ENCODE measurements around the gene CACNA1G. TPM values are rescaled to one million over a fixed set of nuclear protein-coding genes. Genes with fewer than 3 reads are reported as not detected.

The CACNA1G gene
- total and polyA plus RNA-seq, 4 donors, result under 0.01 to 0.14 (median 0.01) TPM; not detected in 1

DNA sequence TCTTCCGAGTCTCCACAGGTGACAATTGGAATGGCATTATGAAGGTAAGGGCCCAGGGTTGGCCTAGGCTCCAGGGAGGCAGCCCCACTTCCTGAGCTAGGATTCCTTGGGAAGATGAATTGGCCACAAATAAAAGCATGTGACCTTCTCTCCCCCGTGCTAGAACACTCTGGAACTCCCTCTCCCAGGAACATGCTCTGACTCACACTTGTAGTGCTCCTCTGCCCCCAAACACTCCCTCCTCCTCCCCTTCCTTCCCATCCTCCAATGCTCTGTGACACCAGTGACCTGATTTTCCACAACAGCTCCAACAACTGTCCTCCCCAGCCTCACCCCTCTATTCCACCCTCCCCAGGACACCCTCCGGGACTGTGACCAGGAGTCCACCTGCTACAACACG, 57.8 kb downstream of the CACNA1G start:
- no peaks in the 10 kb centered on the region for H3K27me3 ChIP-seq (ENCODE audit: control insufficient read depth in 4 of 4, insufficient read depth in 4 of 4, low read length in 3 of 4)
- TF ChIP-seq, protein P1, sequence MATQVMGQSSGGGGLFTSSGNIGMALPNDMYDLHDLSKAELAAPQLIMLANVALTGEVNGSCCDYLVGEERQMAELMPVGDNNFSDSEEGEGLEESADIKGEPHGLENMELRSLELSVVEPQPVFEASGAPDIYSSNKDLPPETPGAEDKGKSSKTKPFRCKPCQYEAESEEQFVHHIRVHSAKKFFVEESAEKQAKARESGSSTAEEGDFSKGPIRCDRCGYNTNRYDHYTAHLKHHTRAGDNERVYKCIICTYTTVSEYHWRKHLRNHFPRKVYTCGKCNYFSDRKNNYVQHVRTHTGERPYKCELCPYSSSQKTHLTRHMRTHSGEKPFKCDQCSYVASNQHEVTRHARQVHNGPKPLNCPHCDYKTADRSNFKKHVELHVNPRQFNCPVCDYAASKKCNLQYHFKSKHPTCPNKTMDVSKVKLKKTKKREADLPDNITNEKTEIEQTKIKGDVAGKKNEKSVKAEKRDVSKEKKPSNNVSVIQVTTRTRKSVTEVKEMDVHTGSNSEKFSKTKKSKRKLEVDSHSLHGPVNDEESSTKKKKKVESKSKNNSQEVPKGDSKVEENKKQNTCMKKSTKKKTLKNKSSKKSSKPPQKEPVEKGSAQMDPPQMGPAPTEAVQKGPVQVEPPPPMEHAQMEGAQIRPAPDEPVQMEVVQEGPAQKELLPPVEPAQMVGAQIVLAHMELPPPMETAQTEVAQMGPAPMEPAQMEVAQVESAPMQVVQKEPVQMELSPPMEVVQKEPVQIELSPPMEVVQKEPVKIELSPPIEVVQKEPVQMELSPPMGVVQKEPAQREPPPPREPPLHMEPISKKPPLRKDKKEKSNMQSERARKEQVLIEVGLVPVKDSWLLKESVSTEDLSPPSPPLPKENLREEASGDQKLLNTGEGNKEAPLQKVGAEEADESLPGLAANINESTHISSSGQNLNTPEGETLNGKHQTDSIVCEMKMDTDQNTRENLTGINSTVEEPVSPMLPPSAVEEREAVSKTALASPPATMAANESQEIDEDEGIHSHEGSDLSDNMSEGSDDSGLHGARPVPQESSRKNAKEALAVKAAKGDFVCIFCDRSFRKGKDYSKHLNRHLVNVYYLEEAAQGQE (IDR thresholded peaks at IDR 0.05), result no peak
- TF ChIP-seq, protein P2, sequence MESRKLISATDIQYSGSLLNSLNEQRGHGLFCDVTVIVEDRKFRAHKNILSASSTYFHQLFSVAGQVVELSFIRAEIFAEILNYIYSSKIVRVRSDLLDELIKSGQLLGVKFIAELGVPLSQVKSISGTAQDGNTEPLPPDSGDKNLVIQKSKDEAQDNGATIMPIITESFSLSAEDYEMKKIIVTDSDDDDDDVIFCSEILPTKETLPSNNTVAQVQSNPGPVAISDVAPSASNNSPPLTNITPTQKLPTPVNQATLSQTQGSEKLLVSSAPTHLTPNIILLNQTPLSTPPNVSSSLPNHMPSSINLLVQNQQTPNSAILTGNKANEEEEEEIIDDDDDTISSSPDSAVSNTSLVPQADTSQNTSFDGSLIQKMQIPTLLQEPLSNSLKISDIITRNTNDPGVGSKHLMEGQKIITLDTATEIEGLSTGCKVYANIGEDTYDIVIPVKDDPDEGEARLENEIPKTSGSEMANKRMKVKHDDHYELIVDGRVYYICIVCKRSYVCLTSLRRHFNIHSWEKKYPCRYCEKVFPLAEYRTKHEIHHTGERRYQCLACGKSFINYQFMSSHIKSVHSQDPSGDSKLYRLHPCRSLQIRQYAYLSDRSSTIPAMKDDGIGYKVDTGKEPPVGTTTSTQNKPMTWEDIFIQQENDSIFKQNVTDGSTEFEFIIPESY (IDR thresholded peaks at IDR 0.05), result no peak
- TF ChIP-seq HNF4G (IDR thresholded peaks at IDR 0.05), result no peak
- TF ChIP-seq, protein P3, sequence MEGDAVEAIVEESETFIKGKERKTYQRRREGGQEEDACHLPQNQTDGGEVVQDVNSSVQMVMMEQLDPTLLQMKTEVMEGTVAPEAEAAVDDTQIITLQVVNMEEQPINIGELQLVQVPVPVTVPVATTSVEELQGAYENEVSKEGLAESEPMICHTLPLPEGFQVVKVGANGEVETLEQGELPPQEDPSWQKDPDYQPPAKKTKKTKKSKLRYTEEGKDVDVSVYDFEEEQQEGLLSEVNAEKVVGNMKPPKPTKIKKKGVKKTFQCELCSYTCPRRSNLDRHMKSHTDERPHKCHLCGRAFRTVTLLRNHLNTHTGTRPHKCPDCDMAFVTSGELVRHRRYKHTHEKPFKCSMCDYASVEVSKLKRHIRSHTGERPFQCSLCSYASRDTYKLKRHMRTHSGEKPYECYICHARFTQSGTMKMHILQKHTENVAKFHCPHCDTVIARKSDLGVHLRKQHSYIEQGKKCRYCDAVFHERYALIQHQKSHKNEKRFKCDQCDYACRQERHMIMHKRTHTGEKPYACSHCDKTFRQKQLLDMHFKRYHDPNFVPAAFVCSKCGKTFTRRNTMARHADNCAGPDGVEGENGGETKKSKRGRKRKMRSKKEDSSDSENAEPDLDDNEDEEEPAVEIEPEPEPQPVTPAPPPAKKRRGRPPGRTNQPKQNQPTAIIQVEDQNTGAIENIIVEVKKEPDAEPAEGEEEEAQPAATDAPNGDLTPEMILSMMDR (IDR thresholded peaks at IDR 0.05; ENCODE audit: low read depth, low read length, missing input control), result no peak
- no peak for TF ChIP-seq JUND (IDR thresholded peaks at IDR 0.05)
- no peak for TF ChIP-seq FOXA1 (IDR thresholded peaks at IDR 0.05)
- TF ChIP-seq, protein P4, sequence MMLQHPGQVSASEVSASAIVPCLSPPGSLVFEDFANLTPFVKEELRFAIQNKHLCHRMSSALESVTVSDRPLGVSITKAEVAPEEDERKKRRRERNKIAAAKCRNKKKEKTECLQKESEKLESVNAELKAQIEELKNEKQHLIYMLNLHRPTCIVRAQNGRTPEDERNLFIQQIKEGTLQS (IDR thresholded peaks at IDR 0.05), result no peak
- H3K27ac ChIP-seq (ENCODE audit: low read depth in 1 of 2, low read length in 2 of 2), result no peak overlapping the region
- H3K4me3 ChIP-seq (ENCODE audit: low read depth in 1 of 3, low read length in 3 of 3), result no peak overlapping the region
- H3K4me1 ChIP-seq (ENCODE audit: control insufficient read depth in 4 of 4, insufficient read depth in 4 of 4, low read length in 3 of 4), result no peaks in the 10 kb centered on the region
- no peaks in the 10 kb centered on the region for H3K9me3 ChIP-seq (ENCODE audit: control insufficient read depth in 4 of 4, low read length in 3 of 4)
- 84% methylated on average over 4 of the region's 4 CpGs for WGBS
- no peak for DNase-seq (ENCODE audit: low spot score)
- H3K36me3 ChIP-seq (ENCODE audit: control insufficient read depth in 4 of 4, insufficient read depth in 3 of 4, low read depth in 1 of 4, low read length in 3 of 4), result no peaks in the 10 kb centered on the region
- no peak overlapping the region for H3K9ac ChIP-seq (ENCODE audit: low read depth in 1 of 2, low read length in 2 of 2)

DNA sequence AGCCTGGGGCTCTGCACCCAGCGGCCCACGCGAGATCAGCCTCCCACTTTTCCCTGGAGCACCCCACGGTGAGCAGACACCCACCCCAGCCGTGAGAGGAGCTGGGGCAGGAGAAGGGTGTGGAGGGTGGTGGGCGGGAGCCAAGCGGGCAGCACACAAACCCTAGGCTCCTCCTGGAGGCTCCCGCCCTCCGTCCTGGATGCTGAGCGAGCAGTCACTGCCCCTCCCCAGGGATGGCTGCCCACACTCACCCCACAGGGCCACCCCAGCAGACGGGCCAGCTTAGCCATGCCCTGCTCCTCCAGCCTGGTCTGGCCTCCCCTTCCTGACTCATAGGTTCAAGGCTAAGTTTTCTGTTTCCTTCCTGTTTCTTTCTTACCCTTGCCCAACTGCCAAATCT, 58.4 kb downstream of the CACNA1G start:
- no peak overlapping the region for H3K9ac ChIP-seq (ENCODE audit: low read depth in 1 of 2, low read length in 2 of 2)
- DNase-seq (ENCODE audit: low spot score), result no peak
- no peak overlapping the region for H3K27ac ChIP-seq (ENCODE audit: low read depth in 1 of 2, low read length in 2 of 2)
- H3K4me1 ChIP-seq (ENCODE audit: control insufficient read depth in 4 of 4, insufficient read depth in 4 of 4, low read length in 3 of 4), result no peaks in the 10 kb centered on the region
- no peaks in the 10 kb centered on the region for H3K27me3 ChIP-seq (ENCODE audit: control insufficient read depth in 4 of 4, insufficient read depth in 4 of 4, low read length in 3 of 4)
- no peaks in the 10 kb centered on the region for H3K9me3 ChIP-seq (ENCODE audit: control insufficient read depth in 4 of 4, low read length in 3 of 4)
- TF ChIP-seq, protein P1 (IDR thresholded peaks at IDR 0.05), result no peak
- TF ChIP-seq FOXA2 (IDR thresholded peaks at IDR 0.05) (no peak), SP1 (IDR thresholded peaks at IDR 0.05) (no peak), HNF4A (conservative IDR thresholded peaks at IDR 0.05) (no peak)
- H3K4me3 ChIP-seq (ENCODE audit: low read depth in 1 of 3, low read length in 3 of 3), result no peak overlapping the region
- 86% methylated on average over 11 of the region's 11 CpGs for WGBS
- no peaks in the 10 kb centered on the region for H3K36me3 ChIP-seq (ENCODE audit: control insufficient read depth in 4 of 4, insufficient read depth in 3 of 4, low read depth in 1 of 4, low read length in 3 of 4)

Measured in liver (tissue), 9 donors.